Hypothalamus (tissue), 51 donors: ENCODE measurements around the gene CXCL9.
"Not testable (repeated sequence)": the region's sequence is repeated elsewhere in the genome, so short reads cannot be mapped to it uniquely, and the experiment has no call there.

ENCODE experiments used
- DNase-seq, 51 donors: peaks; one replicate each; lab custom pipeline; 2025; lab: John Stamatoyannopoulos, UW

Gene CXCL9

GRCh38 chr4:76013540-76013939 is 6.2 kb upstream of the CXCL9 start:
- DNase-seq, result no peak

- no peak for DNase-seq
Observed at GRCh38 chr4:76012388-76012801, 5.1 kb upstream of the CXCL9 start.

GRCh38 chr4:76011700-76012387 is 4.5 kb upstream of the CXCL9 start:
- peak in 3 of 51 donors; percentile 5 to 21 (median 12) for DNase-seq

- DNase-seq, result no peak
Observed at GRCh38 chr4:76011018-76011670, 3.8 kb upstream of the CXCL9 start.

- no peak for DNase-seq
Observed at GRCh38 chr4:76010576-76010975, 3.3 kb upstream of the CXCL9 start.

- no peak for DNase-seq
Observed at GRCh38 chr4:76009311-76009710, 2.0 kb upstream of the CXCL9 start.

GRCh38 chr4:76003620-76004019 is 3.7 kb downstream of the CXCL9 start:
- DNase-seq, result no peak

GRCh38 chr4:76003035-76003434 is 4.3 kb downstream of the CXCL9 start:
- no peak for DNase-seq

- no peak for DNase-seq
Observed at GRCh38 chr4:76002176-76002575, 5.1 kb downstream of the CXCL9 start.

- no peak for DNase-seq
Observed at GRCh38 chr4:76001700-76002099, 5.6 kb downstream of the CXCL9 start.

- DNase-seq, result no peak
Observed at GRCh38 chr4:76000279-76000678, 7.0 kb downstream of the CXCL9 start.

GRCh38 chr4:75998525-75999147 is 8.7 kb downstream of the CXCL9 start:
- DNase-seq, result not testable (repeated sequence)

GRCh38 chr4:75997946-75998345 is 9.4 kb downstream of the CXCL9 start:
- peak in 1 of 51 donors; percentile 9 for DNase-seq

GRCh38 chr4:75997081-75997480 is 10.2 kb downstream of the CXCL9 start:
- DNase-seq, result no peak

GRCh38 chr4:75995727-75996126 is 11.6 kb downstream of the CXCL9 start:
- DNase-seq, result peak in 6 of 51 donors; percentile 3 to 45 (median 5)

GRCh38 chr4:75992462-75992861 is 14.8 kb downstream of the CXCL9 start:
- no peak for DNase-seq

GRCh38 chr4:75989846-75990528 is 17.3 kb downstream of the CXCL9 start:
- no peak for DNase-seq

GRCh38 chr4:75985116-75985515 is 22.2 kb downstream of the CXCL9 start:
- DNase-seq, result no peak

GRCh38 chr4:75980576-75980975 is 26.7 kb downstream of the CXCL9 start:
- DNase-seq, result no peak

GRCh38 chr4:75976177-75976576 is 31.1 kb downstream of the CXCL9 start:
- DNase-seq, result no peak

- DNase-seq, result no peak
Observed at GRCh38 chr4:75973766-75974165, 33.5 kb downstream of the CXCL9 start.
